Measurements from ENCODE around the gene SVOP. TPM values are rescaled to one million over a fixed set of nuclear protein-coding genes. Genes with fewer than 3 reads are reported as not detected.
"Not testable (repeated sequence)": the region's sequence is repeated elsewhere in the genome, so short reads cannot be mapped to it uniquely, and the experiment has no call there.

SVOP gene
- total RNA-seq, 1 donor from 2014 or later, result not detected

DNA sequence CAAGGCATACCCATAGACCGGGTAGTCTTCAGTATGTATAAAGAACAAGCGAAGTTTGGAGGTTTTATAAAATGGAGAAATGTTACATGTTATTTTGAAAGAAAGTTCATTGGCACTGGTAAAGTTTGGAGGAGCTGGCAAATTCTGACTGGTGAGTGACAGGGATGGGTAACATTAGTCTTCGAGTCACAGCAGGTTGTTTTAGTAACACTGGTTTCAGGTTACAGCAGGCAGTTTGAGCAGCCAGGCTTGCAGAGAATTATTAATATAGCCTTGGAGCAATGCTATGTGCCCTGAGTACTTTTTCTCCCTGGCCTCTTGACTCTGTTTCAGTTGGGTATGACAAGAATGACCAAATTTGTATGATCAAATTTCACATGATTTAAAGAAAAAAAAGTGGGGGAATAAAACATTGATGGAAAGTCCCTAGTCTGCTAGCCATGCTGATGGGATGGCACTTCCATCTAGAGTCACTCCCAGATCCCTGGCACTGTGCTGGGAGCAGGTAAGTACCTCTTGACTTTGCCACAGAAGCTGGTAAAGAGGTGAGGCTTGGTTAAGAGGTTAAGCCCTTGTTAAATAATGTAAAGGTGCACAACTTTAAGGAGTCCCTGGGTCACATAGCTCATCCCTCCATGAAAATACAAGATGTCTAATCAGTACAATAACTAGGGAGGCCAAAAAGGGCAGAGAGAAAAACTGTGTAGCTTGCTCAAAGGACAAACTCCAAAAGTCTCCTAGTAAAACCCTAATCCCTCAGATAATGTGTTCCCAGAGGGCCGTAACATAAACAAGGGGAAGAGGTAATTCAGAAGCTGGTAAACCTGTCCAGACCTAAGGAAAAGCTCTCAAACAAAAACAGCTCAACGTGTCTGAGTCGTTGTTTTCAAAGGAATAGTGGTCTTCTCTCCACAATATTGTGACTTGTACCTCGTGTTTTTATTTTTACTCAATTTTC lies 12.7 kb upstream of the SVOP start:
- ATAC-seq, result no peak

GRCh38 chr12:109029411-109029810 lies 8.5 kb upstream of the SVOP start:
- no peak for ATAC-seq

- not testable (repeated sequence) for ATAC-seq
Measured at GRCh38 chr12:109028624-109029023, 7.8 kb upstream of the SVOP start.

- no peak for ATAC-seq
Measured at GRCh38 chr12:109027767-109028166, 6.9 kb upstream of the SVOP start.

GRCh38 chr12:109020146-109020795 lies 597 bp downstream of the SVOP start:
- ATAC-seq, result no peak

- ATAC-seq, result no peak
Measured at GRCh38 chr12:109018296-109018695, 2.6 kb downstream of the SVOP start.

- no peak for ATAC-seq
Measured at GRCh38 chr12:109016978-109017377, 3.9 kb downstream of the SVOP start.

- no peak for ATAC-seq
Measured at GRCh38 chr12:109016016-109016415, 4.9 kb downstream of the SVOP start.

DNA sequence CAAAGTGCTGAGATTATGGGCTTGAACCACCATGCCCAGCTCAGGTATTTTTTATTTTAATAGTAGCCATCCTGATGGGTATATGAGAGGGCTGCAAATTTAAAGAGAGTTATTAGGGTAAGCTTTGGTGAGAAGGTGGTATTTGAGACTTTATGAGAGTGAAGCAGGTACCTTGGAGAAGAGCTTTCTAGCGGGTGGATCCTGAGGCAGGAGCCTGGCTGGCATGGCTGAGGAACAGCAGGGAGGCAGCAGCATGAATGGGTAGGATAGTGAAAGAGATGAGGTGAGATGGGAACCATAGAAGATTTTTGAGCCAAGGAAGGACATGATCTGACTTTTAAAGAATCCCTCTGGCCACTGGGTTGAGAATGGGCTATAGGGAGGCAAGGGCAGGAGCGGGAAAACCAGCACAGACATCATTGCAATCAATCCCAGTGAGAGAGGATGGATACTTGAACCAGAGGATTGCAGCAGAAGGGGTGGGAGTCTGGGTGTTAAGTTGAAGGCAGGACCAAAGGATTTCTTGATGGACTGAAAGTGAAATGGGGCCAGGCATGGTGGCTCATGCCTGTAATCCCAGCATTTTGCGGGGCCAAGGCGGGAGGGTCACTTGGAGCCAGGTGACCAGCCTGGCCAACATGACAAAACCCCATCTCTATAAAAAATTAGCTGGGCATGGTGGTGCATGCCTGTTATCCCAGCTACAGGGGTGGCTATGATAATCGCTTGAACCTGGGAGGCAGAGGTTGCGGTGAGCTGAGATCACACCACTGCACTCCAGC lies 5.7 kb downstream of the SVOP start:
- no peak for ATAC-seq

- ATAC-seq, result no peak
Measured at GRCh38 chr12:109010259-109010658, 10.6 kb downstream of the SVOP start.

GRCh38 chr12:109009766-109010165 lies 11.1 kb downstream of the SVOP start:
- no peak for ATAC-seq

DNA sequence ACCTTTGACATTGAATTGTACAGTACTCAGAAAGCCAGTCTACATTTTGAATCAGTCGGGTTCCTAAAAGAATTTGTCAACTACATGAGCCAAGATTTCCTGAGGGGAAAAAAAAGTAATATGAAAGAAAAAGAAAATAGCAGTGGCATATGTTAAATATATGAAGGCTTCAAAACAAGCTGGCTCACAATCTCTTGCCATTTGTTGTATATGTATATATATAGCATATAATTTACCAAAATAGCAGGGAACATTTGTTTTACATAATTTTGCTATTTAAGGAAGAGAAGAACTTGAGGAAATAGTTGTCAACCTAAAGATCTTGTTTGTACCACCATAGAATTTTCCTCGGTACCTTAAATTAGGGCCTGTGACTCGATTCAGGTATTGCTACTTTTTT lies 16.9 kb downstream of the SVOP start:
- ATAC-seq, result no peak

DNA sequence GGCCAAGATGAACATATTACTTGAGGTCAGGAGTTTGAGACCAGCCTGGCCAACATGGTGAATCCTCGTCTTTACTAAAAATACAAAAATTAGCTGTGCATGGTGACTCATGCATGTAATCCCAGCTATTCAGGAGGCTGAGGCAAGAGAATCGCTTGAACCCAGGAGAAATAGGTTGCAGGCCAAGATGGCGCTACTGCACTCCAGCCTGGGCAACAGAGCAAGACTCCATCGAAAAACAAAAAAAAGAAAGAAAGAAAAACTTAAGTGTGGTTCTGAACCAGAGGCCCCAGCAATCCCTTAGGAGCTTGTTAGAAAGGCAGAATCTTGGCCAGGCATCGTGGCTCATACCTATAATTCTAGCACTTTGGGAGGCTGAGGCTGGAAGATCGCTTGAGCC lies 24.5 kb downstream of the SVOP start:
- ATAC-seq, result no peak

- no peak for ATAC-seq
Measured at GRCh38 chr12:108995370-108995992, 25.4 kb downstream of the SVOP start.

- not testable (repeated sequence) for ATAC-seq
Measured at GRCh38 chr12:108990103-108990502, 30.8 kb downstream of the SVOP start.

DNA sequence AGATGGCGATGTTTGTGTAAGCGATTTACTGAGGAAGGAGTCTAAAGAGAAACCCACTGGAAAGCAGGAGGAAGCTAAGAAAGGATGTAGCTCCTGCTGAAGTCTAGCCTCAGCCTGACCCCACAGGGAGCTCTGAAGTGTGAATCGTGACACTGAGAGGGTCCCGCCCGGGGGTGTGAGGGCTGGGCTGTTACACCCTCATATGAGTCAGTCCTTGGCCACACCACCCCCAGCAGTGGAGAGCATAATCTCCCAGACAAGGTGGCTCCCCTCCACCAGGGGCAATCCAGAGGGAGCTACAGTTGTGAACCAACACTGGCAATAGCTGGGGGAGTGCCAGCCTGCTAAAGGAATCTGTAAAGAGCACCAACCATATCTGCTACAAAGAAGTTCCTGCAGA lies 31.5 kb downstream of the SVOP start:
- ATAC-seq, result no peak

DNA sequence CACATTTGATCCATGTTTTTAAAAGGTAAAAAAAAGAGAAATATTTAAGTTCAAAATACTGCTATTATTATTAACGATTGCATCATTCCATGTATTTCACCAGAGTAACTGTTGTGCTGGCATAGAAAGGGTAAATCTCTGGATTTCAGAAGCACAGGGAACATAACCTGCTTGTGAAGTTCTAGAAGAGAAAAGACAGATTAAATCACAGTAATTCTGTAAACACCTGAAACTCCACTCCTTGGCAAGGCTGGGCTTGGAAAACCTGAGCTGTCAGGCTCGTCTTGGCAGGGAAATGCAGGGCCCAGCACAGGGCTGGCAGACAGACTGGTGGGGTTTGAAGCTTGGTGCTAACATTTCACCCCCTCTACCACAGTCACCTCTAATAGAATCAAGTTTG lies 35.1 kb downstream of the SVOP start:
- peak; percentile 52 for ATAC-seq

- ATAC-seq, result no peak
Measured at GRCh38 chr12:108983227-108983626, 37.6 kb downstream of the SVOP start.

DNA sequence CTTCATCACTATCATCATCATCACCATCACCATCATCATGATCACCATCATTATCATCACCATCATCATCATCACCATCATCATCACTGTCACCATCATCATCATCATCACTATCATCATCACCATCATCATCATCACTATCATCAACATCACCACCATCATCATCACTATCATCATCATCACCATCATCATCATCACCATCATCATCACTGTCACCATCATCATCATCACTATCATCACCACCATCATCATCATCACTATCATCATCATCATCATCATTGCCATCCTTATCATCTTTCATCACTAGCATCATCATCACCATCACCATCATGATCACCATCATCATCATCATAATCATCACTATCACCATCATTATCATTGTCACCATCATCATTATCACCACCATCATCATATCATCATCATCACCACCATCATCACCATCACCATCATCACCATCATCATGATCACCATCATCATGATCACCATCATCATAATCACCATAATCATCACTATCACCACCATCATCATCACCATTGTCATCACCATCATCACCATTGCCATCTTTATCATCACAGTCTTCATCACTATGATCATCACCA lies 38.1 kb downstream of the SVOP start:
- ATAC-seq, result no peak

DNA sequence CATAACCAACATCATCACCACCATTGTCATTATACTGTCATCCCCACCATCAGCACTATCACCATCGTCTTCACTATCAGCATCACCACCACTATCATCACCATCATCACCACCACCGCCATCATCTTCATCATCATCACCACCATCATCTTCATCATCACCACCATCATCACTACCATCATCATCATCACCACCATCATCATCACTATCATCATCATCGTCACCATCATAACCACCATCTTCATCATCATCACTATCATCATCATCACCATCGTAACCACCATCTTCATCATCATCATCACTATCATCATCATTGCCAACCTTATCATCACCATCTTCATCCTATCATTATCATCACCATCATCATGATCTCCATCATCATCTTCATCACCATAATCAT lies 39.0 kb downstream of the SVOP start:
- no peak for ATAC-seq

DNA sequence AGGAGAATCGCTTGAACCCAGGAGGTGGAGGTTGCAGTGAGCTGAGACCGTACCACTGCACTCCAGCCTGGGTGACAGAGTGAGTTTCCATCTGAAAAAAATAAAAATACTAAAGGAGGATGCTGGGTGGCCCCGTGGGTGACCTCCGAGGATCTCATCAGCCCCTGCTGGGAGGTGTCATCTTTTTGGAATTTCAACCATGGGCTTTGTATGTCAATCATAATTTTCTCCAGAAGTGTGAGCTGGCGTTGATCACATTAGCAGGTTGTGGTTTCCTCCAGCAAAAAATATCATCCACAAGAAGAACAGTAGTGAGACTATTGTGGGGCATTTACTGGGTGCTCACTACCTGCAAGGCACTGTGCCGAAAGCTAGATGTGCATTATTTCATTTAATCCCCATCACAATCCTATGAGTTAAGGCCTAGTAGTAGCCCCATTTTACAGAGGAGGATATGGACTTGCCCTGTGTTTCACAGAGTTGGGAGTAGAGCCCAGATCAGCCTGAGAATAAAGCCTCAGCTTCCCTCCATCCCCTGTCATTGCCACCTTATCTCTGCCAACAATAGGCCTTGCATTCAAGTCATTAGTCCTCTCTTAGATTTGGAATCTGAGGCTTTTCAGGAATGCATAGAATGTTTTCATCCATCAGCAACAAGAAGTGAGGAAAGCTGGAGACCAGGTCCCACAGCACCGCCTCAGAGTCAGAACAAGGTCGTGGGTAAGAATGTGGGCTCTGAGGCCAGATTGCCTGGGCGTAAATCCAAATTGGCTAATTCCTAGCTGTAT lies 39.8 kb downstream of the SVOP start:
- no peak for ATAC-seq
